ENCODE results near the gene SAMD14.
A peak's percentile ranks its signal among the peaks of the same experiment; 100 is the strongest.

Gene SAMD14

GRCh38 chr17:50129728-50130558 lies at the start of gene SAMD14:
Gene SAMD14 (minus strand): TSS chr17:50130160. CDS start chr17:50124959, 5,201 bp downstream.
- Mint-ChIP-seq H3K4me1 (ENCODE audit: low read depth) (peaks cover 32% of the 10 kb centered on the region), H3K4me3 (peak within 1 kb of the TSS; percentile 71), H3K9me3 (no peaks in the 10 kb centered on the region), H3K36me3 (ENCODE audit: low read depth) (peaks cover 25% of the 10 kb centered on the region), H3K27me3 (ENCODE audit: low read depth) (peaks cover 37% of the 10 kb centered on the region), H3K27ac (peak within 1 kb of the TSS; percentile 75)
- DNase-seq (ENCODE audit: low spot score): peak; percentile 27

- H3K27me3 Mint-ChIP-seq (ENCODE audit: low read depth): no peaks in the 10 kb centered on the region
- no peaks in the 10 kb centered on the region for H3K9me3 Mint-ChIP-seq
- H3K4me1 Mint-ChIP-seq (ENCODE audit: low read depth): peaks cover 15% of the 10 kb centered on the region
- H3K27ac Mint-ChIP-seq: peak overlapping the region; percentile 74
- H3K4me3 Mint-ChIP-seq: peak overlapping the region; percentile 61
- no peaks in the 10 kb centered on the region for H3K36me3 Mint-ChIP-seq (ENCODE audit: low read depth)
- peak; percentile 43 for DNase-seq (ENCODE audit: low spot score)
Observed at GRCh38 chr17:50177983-50178834, 48.2 kb upstream of the SAMD14 start.

GRCh38 chr17:50177476-50177875 lies 47.5 kb upstream of the SAMD14 start:
- H3K4me1 Mint-ChIP-seq (ENCODE audit: low read depth): peaks cover 11% of the 10 kb centered on the region
- no peaks in the 10 kb centered on the region for H3K36me3 Mint-ChIP-seq (ENCODE audit: low read depth)
- no peak for DNase-seq (ENCODE audit: low spot score)
- H3K27me3 Mint-ChIP-seq (ENCODE audit: low read depth): no peaks in the 10 kb centered on the region
- no peaks in the 10 kb centered on the region for H3K9me3 Mint-ChIP-seq
- no peak overlapping the region for H3K27ac Mint-ChIP-seq
- H3K4me3 Mint-ChIP-seq: no peak overlapping the region

GRCh38 chr17:50176559-50177357 lies 46.8 kb upstream of the SAMD14 start:
- H3K4me3 Mint-ChIP-seq: no peak overlapping the region
- DNase-seq (ENCODE audit: low spot score): no peak
- no peaks in the 10 kb centered on the region for H3K36me3 Mint-ChIP-seq (ENCODE audit: low read depth)
- H3K4me1 Mint-ChIP-seq (ENCODE audit: low read depth): peaks cover 11% of the 10 kb centered on the region
- H3K27ac Mint-ChIP-seq: no peak overlapping the region
- no peaks in the 10 kb centered on the region for H3K27me3 Mint-ChIP-seq (ENCODE audit: low read depth)
- no peaks in the 10 kb centered on the region for H3K9me3 Mint-ChIP-seq

GRCh38 chr17:50175035-50175807 lies 45.3 kb upstream of the SAMD14 start:
- H3K4me1 Mint-ChIP-seq (ENCODE audit: low read depth): peaks cover 16% of the 10 kb centered on the region
- H3K27ac Mint-ChIP-seq: no peak overlapping the region
- H3K9me3 Mint-ChIP-seq: no peaks in the 10 kb centered on the region
- H3K27me3 Mint-ChIP-seq (ENCODE audit: low read depth): no peaks in the 10 kb centered on the region
- H3K36me3 Mint-ChIP-seq (ENCODE audit: low read depth): no peaks in the 10 kb centered on the region
- H3K4me3 Mint-ChIP-seq: no peak overlapping the region
- no peak for DNase-seq (ENCODE audit: low spot score)

GRCh38 chr17:50174444-50174843 lies 44.5 kb upstream of the SAMD14 start:
- Mint-ChIP-seq H3K4me3 (no peak overlapping the region), H3K36me3 (ENCODE audit: low read depth) (no peaks in the 10 kb centered on the region), H3K27me3 (ENCODE audit: low read depth) (no peaks in the 10 kb centered on the region), H3K9me3 (no peaks in the 10 kb centered on the region), H3K4me1 (ENCODE audit: low read depth) (peaks cover 16% of the 10 kb centered on the region), H3K27ac (no peak overlapping the region)
- DNase-seq (ENCODE audit: low spot score): no peak

- H3K9me3 Mint-ChIP-seq: no peaks in the 10 kb centered on the region
- no peak overlapping the region for H3K27ac Mint-ChIP-seq
- no peaks in the 10 kb centered on the region for H3K36me3 Mint-ChIP-seq (ENCODE audit: low read depth)
- peaks cover 23% of the 10 kb centered on the region for H3K4me1 Mint-ChIP-seq (ENCODE audit: low read depth)
- no peaks in the 10 kb centered on the region for H3K27me3 Mint-ChIP-seq (ENCODE audit: low read depth)
- H3K4me3 Mint-ChIP-seq: no peak overlapping the region
- no peak for DNase-seq (ENCODE audit: low spot score)
Observed at GRCh38 chr17:50173335-50173941, 43.5 kb upstream of the SAMD14 start.

- Mint-ChIP-seq H3K4me3 (no peak overlapping the region), H3K27ac (no peak overlapping the region), H3K36me3 (ENCODE audit: low read depth) (no peaks in the 10 kb centered on the region), H3K4me1 (ENCODE audit: low read depth) (peaks cover 18% of the 10 kb centered on the region), H3K9me3 (no peaks in the 10 kb centered on the region), H3K27me3 (ENCODE audit: low read depth) (no peaks in the 10 kb centered on the region)
- DNase-seq (ENCODE audit: low spot score): no peak
Observed at GRCh38 chr17:50172936-50173334, 43.0 kb upstream of the SAMD14 start.

- Mint-ChIP-seq H3K9me3 (no peaks in the 10 kb centered on the region), H3K27ac (no peak overlapping the region), H3K36me3 (ENCODE audit: low read depth) (no peaks in the 10 kb centered on the region), H3K4me3 (no peak overlapping the region), H3K4me1 (ENCODE audit: low read depth) (peaks cover 15% of the 10 kb centered on the region), H3K27me3 (ENCODE audit: low read depth) (no peaks in the 10 kb centered on the region)
- no peak for DNase-seq (ENCODE audit: low spot score)
Observed at GRCh38 chr17:50172130-50172529, 42.2 kb upstream of the SAMD14 start.

GRCh38 chr17:50171371-50172071 lies 41.6 kb upstream of the SAMD14 start:
- no peak overlapping the region for H3K4me3 Mint-ChIP-seq
- no peaks in the 10 kb centered on the region for H3K9me3 Mint-ChIP-seq
- no peaks in the 10 kb centered on the region for H3K27me3 Mint-ChIP-seq (ENCODE audit: low read depth)
- no peak for DNase-seq (ENCODE audit: low spot score)
- peaks cover 15% of the 10 kb centered on the region for H3K4me1 Mint-ChIP-seq (ENCODE audit: low read depth)
- H3K36me3 Mint-ChIP-seq (ENCODE audit: low read depth): no peaks in the 10 kb centered on the region
- no peak overlapping the region for H3K27ac Mint-ChIP-seq

GRCh38 chr17:50170662-50171370 lies 40.9 kb upstream of the SAMD14 start:
- Mint-ChIP-seq H3K36me3 (ENCODE audit: low read depth) (no peaks in the 10 kb centered on the region), H3K27me3 (ENCODE audit: low read depth) (no peaks in the 10 kb centered on the region), H3K9me3 (no peaks in the 10 kb centered on the region), H3K4me3 (no peak overlapping the region), H3K27ac (no peak overlapping the region), H3K4me1 (ENCODE audit: low read depth) (peaks cover 15% of the 10 kb centered on the region)
- DNase-seq (ENCODE audit: low spot score): no peak

GRCh38 chr17:50169881-50170459 lies 40.0 kb upstream of the SAMD14 start:
- Mint-ChIP-seq H3K27ac (no peak overlapping the region), H3K36me3 (ENCODE audit: low read depth) (no peaks in the 10 kb centered on the region), H3K4me3 (no peak overlapping the region), H3K9me3 (no peaks in the 10 kb centered on the region), H3K4me1 (ENCODE audit: low read depth) (peaks cover 15% of the 10 kb centered on the region), H3K27me3 (ENCODE audit: low read depth) (no peaks in the 10 kb centered on the region)
- DNase-seq (ENCODE audit: low spot score): no peak
